ENCODE measurements around the gene NTHL1. TPM values are rescaled to one million over a fixed set of nuclear protein-coding genes. Genes with fewer than 3 reads are reported as not detected.

NTHL1 gene
- total and polyA plus RNA-seq, 2 of the 8 experiments (the other 6 are each of a cell fraction or from before 2014, with no cell fraction given), result 70.9 to 150 TPM

- Histone ChIP-seq H2BK120ac (replicated peaks; ENCODE audit: low read depth, low read length) (no peak overlapping the region), H4K8ac (ENCODE audit: extremely low read depth, insufficient read depth, low read length) (no peak overlapping the region), H3K27ac (ENCODE audit: low read depth, low read length) (no peak overlapping the region), H3K14ac (ENCODE audit: insufficient read length) (no peak overlapping the region), H2AK5ac (ENCODE audit: low read depth, low read length) (no peak overlapping the region), H2BK5ac (ENCODE audit: low read depth, low read length) (no peak overlapping the region), H3K9ac (replicated peaks in 1 of 4; ENCODE audit: extremely low read depth in 1 of 4, low read depth in 3 of 4, low read length in 3 of 4) (no peak overlapping the region), H3K36me3 (ENCODE audit: control insufficient read depth in 2 of 4, insufficient read depth in 4 of 4, low read length in 3 of 4) (peaks cover 0 to 39% (median 1%) of the 10 kb centered on the region in 4 experiments; a peak in 5 of 8 replicates), H3K56ac (replicated peaks; ENCODE audit: insufficient read length, low read depth, low read length) (no peak overlapping the region), H3K4me3 (ENCODE audit: extremely low read depth in 1 of 4, insufficient read depth in 2 of 4, low read depth in 3 of 4, low read length in 4 of 4) (no peak overlapping the region), H3K9me3 (ENCODE audit: insufficient read depth in 2 of 2, low read depth in 1 of 2, low read length in 1 of 2) (no peaks in the 10 kb centered on the region), H2AFZ (ENCODE audit: low read length) (no peak overlapping the region), H3K4me2 (ENCODE audit: insufficient read depth in 1 of 2, low read depth in 2 of 2, low read length in 2 of 2) (no peak overlapping the region), H3K79me2 (ENCODE audit: control insufficient read depth in 1 of 2, insufficient read depth in 2 of 2, low read length in 2 of 2) (no peaks in the 10 kb centered on the region), H3K23ac (ENCODE audit: insufficient read length) (no peak overlapping the region), H4K20me1 (replicated peaks in 1 of 2; ENCODE audit: control insufficient read depth in 1 of 2, insufficient read depth in 2 of 2, low read length in 2 of 2) (peaks cover 0 to 8% of the 10 kb centered on the region in 2 experiments), H3K4ac (replicated peaks; ENCODE audit: insufficient read length, low read depth, low read length) (no peak overlapping the region), H3K23me2 (ENCODE audit: low read depth, low read length) (no peaks in the 10 kb centered on the region), H3K79me1 (ENCODE audit: low read depth, low read length) (no peaks in the 10 kb centered on the region), H3K4me1 (replicated peaks in 1 of 4; ENCODE audit: control insufficient read depth in 3 of 4, insufficient read depth in 4 of 4, low read length in 3 of 4) (no peaks in the 10 kb centered on the region), H3K27me3 (replicated peaks in 1 of 4; ENCODE audit: control insufficient read depth in 3 of 4, extremely low read depth in 1 of 4, insufficient read depth in 3 of 4, low read length in 3 of 4) (no peaks in the 10 kb centered on the region), H2BK15ac (ENCODE audit: low read length) (no peak overlapping the region), H2BK12ac (ENCODE audit: low read depth, low read length) (no peak overlapping the region), H3K18ac (ENCODE audit: extremely low read depth, low read length) (no peak overlapping the region), H2BK20ac (ENCODE audit: low read length) (no peak overlapping the region), H4K91ac (replicated peaks; ENCODE audit: insufficient read length, low read length) (no peak overlapping the region), H4K5ac (ENCODE audit: insufficient read length, low read depth, low read length) (no peak overlapping the region)
- POLR2A ChIA-PET (ENCODE audit: partially characterized antibody), result interaction anchor here (1.7 to 3.6 kb wide), 7 partner anchors 7 to 80 kb away, joined by 4 to 11 read pairs (median 7); partner anchors contain the start of genes NTHL1, TRAF7 and TSC2
- WGBS, 2 experiments (ENCODE audit: extremely low coverage in 1 of 2, insufficient coverage in 1 of 2, insufficient read length in 1 of 2, insufficient replicate concordance in 2 of 2, low coverage in 1 of 2, low lambda C conversion rate in 2 of 2, missing lambda C conversion rate in 1 of 2), result 91% methylated on average over 38 of the region's 44 CpGs; no CpG with 5 or more reads in 1 of the 2 experiments
- no peak for DNase-seq (ENCODE audit: low read depth in 1 of 2, low spot score in 2 of 2)
- FAIRE-seq, result no peak
- CTCF ChIA-PET (ENCODE audit: partially characterized antibody), result interaction anchor here (0.9 to 3.3 kb wide), 6 partner anchors 11 to 80 kb away, joined by 3 to 14 read pairs (median 6); no protein-coding TSS in a partner anchor
- TF ChIP-seq JUND (IDR thresholded peaks at IDR 0.05; ENCODE audit: low read length) (no peak), SIRT6 (IDR thresholded peaks at IDR 0.05; ENCODE audit: low read length) (no peak), YY1 (IDR thresholded peaks at IDR 0.05; ENCODE audit: low read depth, low read length) (no peak), CBX8 (IDR thresholded peaks at IDR 0.05; ENCODE audit: borderline replicate concordance, low read depth, low read length) (no peak), TBP (IDR thresholded peaks at IDR 0.05; ENCODE audit: low read depth, low read length) (no peak), CEBPB (IDR thresholded peaks at IDR 0.05; ENCODE audit: low read depth, low read length) (no peak), SP1 (IDR thresholded peaks at IDR 0.05; ENCODE audit: low read depth, low read length) (no peak), SP2 (IDR thresholded peaks at IDR 0.05; ENCODE audit: low read length) (no peak), EZH2 (IDR thresholded peaks at IDR 0.05; ENCODE audit: low read depth, low read length, severe bottlenecking) (no peak), SIX5 (IDR thresholded peaks at IDR 0.05; ENCODE audit: low read depth, low read length) (no peak), KDM1A (IDR thresholded peaks at IDR 0.05; ENCODE audit: borderline replicate concordance, low read length) (no peak), POLR2A (IDR thresholded peaks at IDR 0.05; ENCODE audit: control extremely low read depth in 1 of 2, low read depth in 2 of 2, low read length in 2 of 2) (no peak)
Observed at GRCh38 chr16:2083876-2084780, 36.5 kb upstream of the NTHL1 start.

Data from H1 (cell line).